WERI-Rb-1 (cell line): ENCODE measurements around the gene TRIP12.
A peak's percentile ranks its signal among the peaks of the same experiment; 100 is the strongest.
"Not testable (repeated sequence)": the region's sequence is repeated elsewhere in the genome, so short reads cannot be mapped to it uniquely, and the experiment has no call there.

ENCODE experiments used
- DNase-seq: peaks from one replicate; pipeline ENCODE4 v3.0.0-alpha.2; 2020
- H3K27ac ChIP-seq: fragments of 250-450 bp; sonication (Bioruptor Pico); 2 replicates; pipeline ENCODE4 v1.5.1; 2020; ENCODE audit warnings: mild to moderate bottlenecking, moderate library complexity
- H3K27me3 ChIP-seq: fragments of 250-450 bp; sonication (Bioruptor Pico); 2 replicates; pipeline ENCODE4 v1.5.1; 2021; ENCODE audit warnings: mild to moderate bottlenecking, low read depth, moderate library complexity; ENCODE audit not compliant: insufficient read depth, severe bottlenecking
- H3K36me3 ChIP-seq: fragments of 250-450 bp; sonication (Bioruptor Pico); 2 replicates; pipeline ENCODE4 v1.5.1; 2020; ENCODE audit warnings: mild to moderate bottlenecking, moderate library complexity
- H3K4me3 ChIP-seq: 2 replicates; pipeline ENCODE4 v1.5.1; 2011; ENCODE audit warnings: low read depth, mild to moderate bottlenecking, control low read depth, low read length
- H3K9me3 ChIP-seq: fragments of 250-450 bp; sonication (Bioruptor Pico); 2 replicates; pipeline ENCODE4 v1.5.1; 2021; ENCODE audit warnings: mild to moderate bottlenecking, moderate library complexity; ENCODE audit not compliant: severe bottlenecking
- TF ChIP-seq, protein P1 (sequence below): IDR thresholded peaks from 2 replicates; pipeline ENCODE4 v1.5.1; 2011; ENCODE audit warnings: low read depth, mild to moderate bottlenecking, control low read depth, inconsistent platforms, low read length

Gene TRIP12

DNA sequence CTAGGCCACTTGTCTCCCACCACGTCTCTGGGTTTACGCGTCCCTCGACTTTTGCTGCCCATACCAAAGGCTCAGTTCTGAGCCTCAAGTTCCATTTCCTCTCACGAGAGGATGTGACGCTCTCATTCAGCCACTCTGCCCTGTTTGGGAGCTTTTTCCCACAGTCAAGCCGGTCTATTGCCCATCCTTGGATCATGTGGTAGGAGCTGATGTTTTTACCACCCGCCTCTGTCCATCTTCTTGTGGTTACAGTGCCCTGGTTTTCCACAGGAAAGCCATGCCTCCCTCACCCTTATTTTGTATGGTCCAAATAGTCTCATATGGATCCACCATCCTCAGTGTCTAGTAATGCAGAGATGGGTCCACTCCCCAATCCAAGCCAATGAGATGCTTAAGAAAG, 20.9 kb upstream of the TRIP12 start:
- H3K9me3 ChIP-seq, result no peaks in the 10 kb centered on the region
- TF ChIP-seq, protein P1, sequence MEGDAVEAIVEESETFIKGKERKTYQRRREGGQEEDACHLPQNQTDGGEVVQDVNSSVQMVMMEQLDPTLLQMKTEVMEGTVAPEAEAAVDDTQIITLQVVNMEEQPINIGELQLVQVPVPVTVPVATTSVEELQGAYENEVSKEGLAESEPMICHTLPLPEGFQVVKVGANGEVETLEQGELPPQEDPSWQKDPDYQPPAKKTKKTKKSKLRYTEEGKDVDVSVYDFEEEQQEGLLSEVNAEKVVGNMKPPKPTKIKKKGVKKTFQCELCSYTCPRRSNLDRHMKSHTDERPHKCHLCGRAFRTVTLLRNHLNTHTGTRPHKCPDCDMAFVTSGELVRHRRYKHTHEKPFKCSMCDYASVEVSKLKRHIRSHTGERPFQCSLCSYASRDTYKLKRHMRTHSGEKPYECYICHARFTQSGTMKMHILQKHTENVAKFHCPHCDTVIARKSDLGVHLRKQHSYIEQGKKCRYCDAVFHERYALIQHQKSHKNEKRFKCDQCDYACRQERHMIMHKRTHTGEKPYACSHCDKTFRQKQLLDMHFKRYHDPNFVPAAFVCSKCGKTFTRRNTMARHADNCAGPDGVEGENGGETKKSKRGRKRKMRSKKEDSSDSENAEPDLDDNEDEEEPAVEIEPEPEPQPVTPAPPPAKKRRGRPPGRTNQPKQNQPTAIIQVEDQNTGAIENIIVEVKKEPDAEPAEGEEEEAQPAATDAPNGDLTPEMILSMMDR, result no peak
- no peak for DNase-seq
- no peak overlapping the region for H3K27ac ChIP-seq
- no peaks in the 10 kb centered on the region for H3K27me3 ChIP-seq
- H3K4me3 ChIP-seq, result no peak overlapping the region
- no peaks in the 10 kb centered on the region for H3K36me3 ChIP-seq

DNA sequence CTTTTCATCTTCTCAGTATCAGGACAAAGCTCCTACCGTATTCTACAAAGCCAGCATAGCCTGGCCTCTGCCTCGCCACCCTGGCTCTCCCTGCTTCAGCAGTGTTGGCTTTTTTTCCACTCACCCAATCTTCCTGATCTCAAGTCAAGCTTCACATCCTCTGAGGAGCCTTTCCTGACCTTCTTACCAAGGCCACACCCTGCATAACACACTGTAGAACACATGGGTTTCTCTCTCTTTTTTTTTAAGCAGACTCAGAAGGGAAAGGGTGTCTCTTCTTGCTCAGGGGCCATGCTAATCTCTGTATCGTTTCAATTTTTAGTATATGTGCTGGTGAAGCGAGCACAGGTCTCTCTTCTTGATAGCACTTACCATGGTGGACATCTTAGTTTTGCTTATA, 15.7 kb upstream of the TRIP12 start:
- H3K9me3 ChIP-seq, result no peaks in the 10 kb centered on the region
- no peaks in the 10 kb centered on the region for H3K36me3 ChIP-seq
- no peak overlapping the region for H3K4me3 ChIP-seq
- H3K27ac ChIP-seq, result no peak overlapping the region
- TF ChIP-seq, protein P1, result no peak
- DNase-seq, result no peak
- no peaks in the 10 kb centered on the region for H3K27me3 ChIP-seq

DNA sequence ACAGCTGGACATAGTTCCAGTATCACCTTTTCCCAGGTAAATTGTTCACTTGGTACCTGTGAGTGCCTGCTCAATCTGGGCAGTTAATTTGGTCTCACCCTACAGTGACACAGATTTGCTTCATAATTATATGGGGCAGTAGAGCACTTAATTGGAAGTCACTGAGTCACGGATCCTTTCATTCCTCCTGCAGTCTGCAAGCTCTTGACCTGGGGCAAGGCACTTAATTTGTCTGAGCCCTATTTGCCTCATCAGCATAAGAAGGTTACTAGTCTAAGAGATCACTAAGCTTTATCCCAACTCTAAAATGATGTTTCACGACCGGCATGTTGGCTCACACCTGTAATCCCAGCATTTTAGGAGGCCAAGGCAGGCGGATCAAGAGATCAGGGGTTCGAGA, 9.4 kb upstream of the TRIP12 start:
- DNase-seq, result peak; percentile 30
- Histone ChIP-seq H3K27me3 (no peaks in the 10 kb centered on the region), H3K4me3 (no peak overlapping the region), H3K9me3 (no peaks in the 10 kb centered on the region), H3K27ac (no peak overlapping the region), H3K36me3 (no peaks in the 10 kb centered on the region)
- TF ChIP-seq, protein P1, result no peak

DNA sequence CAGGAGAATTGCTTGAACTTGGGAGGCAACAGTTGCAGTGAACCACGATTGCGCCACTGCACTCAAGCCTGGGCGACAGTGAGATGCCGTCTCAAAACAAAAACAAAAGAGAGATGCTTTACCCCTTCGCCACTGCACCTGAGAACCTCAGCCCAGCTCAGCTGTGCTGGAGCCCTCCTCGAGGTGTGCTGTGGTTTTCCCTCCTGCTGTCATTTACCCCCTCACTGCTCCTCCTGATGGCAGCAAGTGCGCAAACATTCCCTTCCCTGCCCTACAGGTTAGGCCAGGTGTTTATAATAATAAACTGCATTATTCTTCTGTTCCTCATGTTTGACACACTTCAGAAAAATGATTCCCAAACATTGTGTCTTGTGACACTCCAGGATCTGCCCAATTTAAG, 8.8 kb upstream of the TRIP12 start:
- H3K4me3 ChIP-seq, result no peak overlapping the region
- no peak overlapping the region for H3K27ac ChIP-seq
- TF ChIP-seq, protein P1, result no peak
- DNase-seq, result no peak
- no peaks in the 10 kb centered on the region for H3K36me3 ChIP-seq
- H3K27me3 ChIP-seq, result no peaks in the 10 kb centered on the region
- H3K9me3 ChIP-seq, result no peaks in the 10 kb centered on the region

DNA sequence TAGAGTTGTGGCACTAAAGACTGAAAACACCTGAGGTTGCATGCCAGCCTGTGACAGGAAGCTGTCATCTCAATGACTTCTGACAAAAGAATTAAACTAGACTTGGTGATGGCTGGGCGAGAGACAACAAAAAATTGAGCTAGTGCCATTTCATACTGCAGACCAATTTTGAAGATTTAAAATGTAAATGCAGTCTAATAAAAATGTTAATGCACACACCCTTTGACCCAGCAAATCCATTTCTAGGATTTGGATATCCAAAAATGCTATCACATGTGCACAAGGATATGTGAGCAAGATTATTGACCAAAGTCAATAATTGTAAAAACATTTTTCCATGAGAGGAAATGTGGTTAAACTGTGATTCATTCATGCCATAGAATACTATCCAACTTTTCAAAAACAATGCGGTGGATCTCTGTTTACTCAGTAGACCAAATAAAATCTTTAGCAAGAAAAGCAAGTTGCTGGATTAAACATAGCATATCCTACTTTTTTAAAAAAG, 6.1 kb upstream of the TRIP12 start:
- no peak for DNase-seq
- TF ChIP-seq, protein P1, result no peak
- Histone ChIP-seq H3K36me3 (no peaks in the 10 kb centered on the region), H3K4me3 (no peak overlapping the region), H3K9me3 (no peaks in the 10 kb centered on the region), H3K27me3 (no peaks in the 10 kb centered on the region), H3K27ac (no peak overlapping the region)

DNA sequence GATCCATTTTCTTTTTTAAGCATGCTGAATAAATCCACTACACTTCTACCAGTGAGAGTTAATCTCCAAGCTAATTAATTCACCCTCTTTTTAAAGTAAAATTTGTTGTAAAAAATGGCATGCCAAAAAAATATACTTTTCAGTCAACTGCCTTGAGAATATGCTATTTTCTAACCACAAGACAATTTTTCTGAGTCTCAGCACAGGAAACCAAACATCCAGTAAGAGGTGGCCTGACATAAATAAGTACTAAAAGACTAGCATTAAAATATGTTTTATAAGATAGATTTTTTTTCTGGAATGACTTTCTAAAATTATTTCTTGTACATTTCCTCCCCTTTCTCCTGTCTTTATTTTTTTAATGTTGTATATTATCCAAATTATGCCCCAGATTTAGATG, 3.4 kb upstream of the TRIP12 start:
- H3K9me3 ChIP-seq, result no peaks in the 10 kb centered on the region
- no peaks in the 10 kb centered on the region; the same call in none of the 2 replicates for H3K36me3 ChIP-seq
- TF ChIP-seq, protein P1, result no peak
- no peak overlapping the region for H3K4me3 ChIP-seq
- no peaks in the 10 kb centered on the region for H3K27me3 ChIP-seq
- DNase-seq, result no peak
- no peak overlapping the region for H3K27ac ChIP-seq

DNA sequence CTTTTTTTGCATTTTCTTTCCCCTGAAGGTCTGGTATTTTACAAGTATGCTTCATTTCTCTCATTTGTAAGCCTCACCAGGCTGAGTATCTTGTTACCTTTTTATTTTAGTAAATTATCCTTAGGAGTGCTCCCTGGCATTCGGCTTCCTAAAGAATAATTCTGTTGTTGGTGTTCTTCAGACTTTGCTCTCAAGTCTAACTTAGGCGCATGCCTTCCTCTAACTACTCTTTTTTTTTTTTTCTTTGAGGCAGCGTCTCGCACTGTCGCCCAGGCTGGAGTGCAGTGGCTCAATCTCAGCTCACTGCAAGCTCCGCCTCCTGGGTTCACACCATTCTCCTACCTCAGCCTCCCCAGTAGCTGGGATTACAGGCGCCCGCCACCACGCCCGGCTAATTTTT, 2.7 kb upstream of the TRIP12 start:
- not testable (repeated sequence) for H3K4me3 ChIP-seq, H3K9me3 ChIP-seq, H3K36me3 ChIP-seq, DNase-seq, H3K27me3 ChIP-seq, H3K27ac ChIP-seq
